ENCODE results near the gene TNPO2. TPM values are rescaled to one million over a fixed set of nuclear protein-coding genes. Genes with fewer than 3 reads are reported as not detected.

Gene TNPO2
- total and polyA plus RNA-seq, 2 of the 13 experiments (the other 11 are each of a cell fraction or from before 2014, with no cell fraction given), result 31.7 to 61.0 TPM

DNA sequence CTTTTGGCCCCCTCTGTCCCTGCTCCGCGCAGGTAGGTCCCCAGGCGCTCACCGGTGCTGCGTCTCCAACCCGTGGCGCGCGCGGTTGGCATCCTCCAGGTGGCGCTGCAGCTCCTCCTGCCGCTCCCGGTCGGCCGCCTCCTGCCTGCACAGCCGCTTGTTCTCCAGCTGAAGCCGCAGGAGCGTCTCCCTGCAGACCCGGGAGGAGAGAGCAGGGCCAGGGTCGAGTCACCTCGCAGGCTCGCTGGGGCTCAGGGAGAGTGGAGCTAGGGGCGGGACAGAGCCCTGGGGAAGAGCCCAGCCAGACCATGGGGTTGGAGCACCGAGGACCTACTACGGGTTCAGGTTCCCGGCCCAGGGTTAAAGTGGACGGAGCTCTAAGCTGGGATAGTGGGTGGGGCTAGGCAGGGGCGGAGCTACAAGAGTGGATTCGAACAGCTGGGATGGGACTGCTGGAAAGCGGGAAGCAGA, 42.4 kb upstream of the TNPO2 start (continued):
- TF ChIP-seq CENPT (CRISPR knock-in tag; IDR thresholded peaks at IDR 0.05; ENCODE audit: low read depth) (no peak), TCF7 (IDR thresholded peaks at IDR 0.05; ENCODE audit: low read depth) (no peak), CBX5 (CRISPR knock-in tag; IDR thresholded peaks at IDR 0.05; ENCODE audit: borderline replicate concordance) (0 out of 2 replicates have a peak, but pooled peaks have one; percentile 63), ZBTB8A (CRISPR knock-in tag; IDR thresholded peaks at IDR 0.05; ENCODE audit: borderline replicate concordance, low read depth) (no peak), CEBPG (CRISPR knock-in tag; IDR thresholded peaks at IDR 0.05) (no peak), ZEB1 (IDR thresholded peaks at IDR 0.05; ENCODE audit: insufficient replicate concordance, low read depth) (no peak), NR2F2 (IDR thresholded peaks at IDR 0.05; ENCODE audit: borderline replicate concordance, low read depth) (no peak), ZNF724P (CRISPR knock-in tag; IDR thresholded peaks at IDR 0.05; ENCODE audit: borderline replicate concordance) (no peak)
- TF ChIP-seq, protein P1, sequence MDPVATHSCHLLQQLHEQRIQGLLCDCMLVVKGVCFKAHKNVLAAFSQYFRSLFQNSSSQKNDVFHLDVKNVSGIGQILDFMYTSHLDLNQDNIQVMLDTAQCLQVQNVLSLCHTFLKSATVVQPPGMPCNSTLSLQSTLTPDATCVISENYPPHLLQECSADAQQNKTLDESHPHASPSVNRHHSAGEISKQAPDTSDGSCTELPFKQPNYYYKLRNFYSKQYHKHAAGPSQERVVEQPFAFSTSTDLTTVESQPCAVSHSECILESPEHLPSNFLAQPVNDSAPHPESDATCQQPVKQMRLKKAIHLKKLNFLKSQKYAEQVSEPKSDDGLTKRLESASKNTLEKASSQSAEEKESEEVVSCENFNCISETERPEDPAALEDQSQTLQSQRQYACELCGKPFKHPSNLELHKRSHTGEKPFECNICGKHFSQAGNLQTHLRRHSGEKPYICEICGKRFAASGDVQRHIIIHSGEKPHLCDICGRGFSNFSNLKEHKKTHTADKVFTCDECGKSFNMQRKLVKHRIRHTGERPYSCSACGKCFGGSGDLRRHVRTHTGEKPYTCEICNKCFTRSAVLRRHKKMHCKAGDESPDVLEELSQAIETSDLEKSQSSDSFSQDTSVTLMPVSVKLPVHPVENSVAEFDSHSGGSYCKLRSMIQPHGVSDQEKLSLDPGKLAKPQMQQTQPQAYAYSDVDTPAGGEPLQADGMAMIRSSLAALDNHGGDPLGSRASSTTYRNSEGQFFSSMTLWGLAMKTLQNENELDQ (CRISPR knock-in tag; IDR thresholded peaks at IDR 0.05; ENCODE audit: borderline replicate concordance), result no peak
- TF ChIP-seq, protein P2, sequence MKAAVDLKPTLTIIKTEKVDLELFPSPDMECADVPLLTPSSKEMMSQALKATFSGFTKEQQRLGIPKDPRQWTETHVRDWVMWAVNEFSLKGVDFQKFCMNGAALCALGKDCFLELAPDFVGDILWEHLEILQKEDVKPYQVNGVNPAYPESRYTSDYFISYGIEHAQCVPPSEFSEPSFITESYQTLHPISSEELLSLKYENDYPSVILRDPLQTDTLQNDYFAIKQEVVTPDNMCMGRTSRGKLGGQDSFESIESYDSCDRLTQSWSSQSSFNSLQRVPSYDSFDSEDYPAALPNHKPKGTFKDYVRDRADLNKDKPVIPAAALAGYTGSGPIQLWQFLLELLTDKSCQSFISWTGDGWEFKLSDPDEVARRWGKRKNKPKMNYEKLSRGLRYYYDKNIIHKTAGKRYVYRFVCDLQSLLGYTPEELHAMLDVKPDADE (CRISPR knock-in tag; IDR thresholded peaks at IDR 0.05), result no peak
- TF ChIP-seq, protein P3, sequence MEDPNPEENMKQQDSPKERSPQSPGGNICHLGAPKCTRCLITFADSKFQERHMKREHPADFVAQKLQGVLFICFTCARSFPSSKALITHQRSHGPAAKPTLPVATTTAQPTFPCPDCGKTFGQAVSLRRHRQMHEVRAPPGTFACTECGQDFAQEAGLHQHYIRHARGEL (CRISPR knock-in tag; IDR thresholded peaks at IDR 0.05), result no peak; the same call in 1 of the 2 replicates
- TF ChIP-seq, protein P4, sequence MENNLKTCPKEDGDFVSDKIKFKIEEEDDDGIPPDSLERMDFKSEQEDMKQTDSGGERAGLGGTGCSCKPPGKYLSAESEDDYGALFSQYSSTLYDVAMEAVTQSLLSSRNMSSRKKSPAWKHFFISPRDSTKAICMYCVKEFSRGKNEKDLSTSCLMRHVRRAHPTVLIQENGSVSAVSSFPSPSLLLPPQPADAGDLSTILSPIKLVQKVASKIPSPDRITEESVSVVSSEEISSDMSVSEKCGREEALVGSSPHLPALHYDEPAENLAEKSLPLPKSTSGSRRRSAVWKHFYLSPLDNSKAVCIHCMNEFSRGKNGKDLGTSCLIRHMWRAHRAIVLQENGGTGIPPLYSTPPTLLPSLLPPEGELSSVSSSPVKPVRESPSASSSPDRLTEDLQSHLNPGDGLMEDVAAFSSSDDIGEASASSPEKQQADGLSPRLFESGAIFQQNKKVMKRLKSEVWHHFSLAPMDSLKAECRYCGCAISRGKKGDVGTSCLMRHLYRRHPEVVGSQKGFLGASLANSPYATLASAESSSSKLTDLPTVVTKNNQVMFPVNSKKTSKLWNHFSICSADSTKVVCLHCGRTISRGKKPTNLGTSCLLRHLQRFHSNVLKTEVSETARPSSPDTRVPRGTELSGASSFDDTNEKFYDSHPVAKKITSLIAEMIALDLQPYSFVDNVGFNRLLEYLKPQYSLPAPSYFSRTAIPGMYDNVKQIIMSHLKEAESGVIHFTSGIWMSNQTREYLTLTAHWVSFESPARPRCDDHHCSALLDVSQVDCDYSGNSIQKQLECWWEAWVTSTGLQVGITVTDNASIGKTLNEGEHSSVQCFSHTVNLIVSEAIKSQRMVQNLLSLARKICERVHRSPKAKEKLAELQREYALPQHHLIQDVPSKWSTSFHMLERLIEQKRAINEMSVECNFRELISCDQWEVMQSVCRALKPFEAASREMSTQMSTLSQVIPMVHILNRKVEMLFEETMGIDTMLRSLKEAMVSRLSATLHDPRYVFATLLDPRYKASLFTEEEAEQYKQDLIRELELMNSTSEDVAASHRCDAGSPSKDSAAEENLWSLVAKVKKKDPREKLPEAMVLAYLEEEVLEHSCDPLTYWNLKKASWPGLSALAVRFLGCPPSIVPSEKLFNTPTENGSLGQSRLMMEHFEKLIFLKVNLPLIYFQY (CRISPR knock-in tag; IDR thresholded peaks at IDR 0.05; ENCODE audit: borderline replicate concordance), result 0 out of 2 replicates have a peak, but pooled peaks have one; percentile 50
- TF ChIP-seq, protein P5, sequence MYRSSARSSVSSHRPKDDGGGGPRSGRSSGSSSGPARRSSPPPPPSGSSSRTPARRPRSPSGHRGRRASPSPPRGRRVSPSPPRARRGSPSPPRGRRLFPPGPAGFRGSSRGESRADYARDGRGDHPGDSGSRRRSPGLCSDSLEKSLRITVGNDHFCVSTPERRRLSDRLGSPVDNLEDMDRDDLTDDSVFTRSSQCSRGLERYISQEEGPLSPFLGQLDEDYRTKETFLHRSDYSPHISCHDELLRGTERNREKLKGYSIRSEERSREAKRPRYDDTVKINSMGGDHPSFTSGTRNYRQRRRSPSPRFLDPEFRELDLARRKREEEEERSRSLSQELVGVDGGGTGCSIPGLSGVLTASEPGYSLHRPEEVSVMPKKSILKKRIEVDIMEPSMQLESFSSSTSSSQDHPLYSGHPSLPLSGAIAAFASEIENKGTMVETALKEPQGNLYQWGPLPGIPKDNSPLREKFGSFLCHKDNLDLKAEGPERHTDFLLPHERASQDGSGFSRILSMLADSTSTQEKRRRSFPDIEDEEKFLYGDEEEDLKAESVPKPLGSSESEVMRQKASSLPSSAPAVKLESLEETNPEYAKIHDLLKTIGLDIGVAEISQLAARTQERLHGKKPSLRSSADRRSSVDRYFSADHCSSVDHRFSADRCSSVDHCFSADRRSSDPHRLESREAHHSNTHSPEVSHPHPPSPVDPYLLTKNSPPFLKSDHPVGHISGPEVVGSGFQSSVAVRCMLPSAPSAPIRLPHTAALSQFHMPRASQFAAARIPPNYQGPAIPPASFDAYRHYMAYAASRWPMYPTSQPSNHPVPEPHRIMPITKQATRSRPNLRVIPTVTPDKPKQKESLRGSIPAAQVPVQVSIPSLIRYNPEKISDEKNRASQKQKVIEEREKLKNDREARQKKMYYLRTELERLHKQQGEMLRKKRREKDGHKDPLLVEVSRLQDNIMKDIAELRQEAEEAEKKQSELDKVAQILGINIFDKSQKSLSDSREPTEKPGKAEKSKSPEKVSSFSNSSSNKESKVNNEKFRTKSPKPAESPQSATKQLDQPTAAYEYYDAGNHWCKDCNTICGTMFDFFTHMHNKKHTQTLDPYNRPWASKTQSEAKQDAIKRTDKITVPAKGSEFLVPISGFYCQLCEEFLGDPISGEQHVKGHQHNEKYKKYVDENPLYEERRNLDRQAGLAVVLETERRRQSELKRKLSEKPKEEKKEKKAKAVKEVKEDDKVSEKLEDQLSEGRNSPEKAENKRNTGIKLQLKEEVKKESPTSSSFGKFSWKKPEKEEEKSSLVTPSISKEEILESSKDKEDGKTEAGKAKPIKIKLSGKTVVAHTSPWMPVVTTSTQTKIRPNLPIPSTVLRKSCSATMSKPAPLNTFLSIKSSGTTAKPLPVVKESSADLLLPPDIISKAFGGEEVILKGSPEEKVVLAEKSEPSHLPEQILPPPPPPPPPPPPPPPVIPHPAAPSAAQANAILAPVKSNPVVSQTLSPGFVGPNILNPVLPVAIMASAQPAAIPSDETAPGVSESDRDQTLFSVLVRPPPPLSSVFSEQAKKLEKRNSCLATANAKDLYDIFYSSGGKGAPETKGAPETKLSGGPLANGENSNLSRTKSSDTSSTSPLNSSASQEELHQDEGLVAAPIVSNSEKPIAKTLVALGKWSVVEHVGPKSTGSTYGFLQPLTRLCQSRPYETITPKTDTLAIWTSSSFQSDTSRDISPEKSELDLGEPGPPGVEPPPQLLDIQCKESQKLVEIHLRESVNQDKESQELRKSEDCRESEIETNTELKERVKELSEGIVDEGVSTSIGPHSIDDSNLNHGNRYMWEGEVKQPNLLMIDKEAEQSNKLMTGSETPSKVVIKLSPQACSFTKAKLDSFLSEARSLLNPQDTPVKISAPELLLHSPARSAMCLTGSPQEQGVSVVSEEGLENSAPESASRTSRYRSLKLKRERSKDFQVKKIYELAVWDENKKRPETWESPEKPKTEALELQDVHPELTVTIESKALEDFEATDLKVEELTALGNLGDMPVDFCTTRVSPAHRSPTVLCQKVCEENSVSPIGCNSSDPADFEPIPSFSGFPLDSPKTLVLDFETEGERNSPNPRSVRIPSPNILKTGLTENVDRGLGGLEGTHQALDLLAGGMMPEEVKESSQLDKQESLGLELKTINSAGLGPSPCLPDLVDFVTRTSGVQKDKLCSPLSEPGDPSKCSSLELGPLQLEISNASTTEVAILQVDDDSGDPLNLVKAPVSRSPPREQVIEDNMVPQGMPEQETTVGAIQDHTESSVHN (CRISPR knock-in tag; IDR thresholded peaks at IDR 0.05), result no peak
